Heart left ventricle (tissue), 13 donors: ENCODE results near the gene SIDT2.

ENCODE experiments used
- POLR2A ChIP-seq, 2 donors: fragments of 450-650 bp; IDR thresholded peaks; one replicate each; pipeline ENCODE4 v1.6.1; 2017; ENCODE audit warnings: antibody characterized with exemption in 2 of 2, mild to moderate bottlenecking in 2 of 2, moderate library complexity in 2 of 2
- TF ChIP-seq, protein P1 (sequence below), 12 donors: fragments of 200-600 bp; sonication (generic) in 4 of 12; IDR thresholded peaks; one replicate each; pipeline versions ENCODE4 v1.5.0 to v1.8.0; 2018 to 2022; ENCODE audit warnings: antibody characterized with exemption in 12 of 12, mild to moderate bottlenecking in 5 of 12
- donor health status: ischemic (EF 13 %, LVEDD 7.1; RV severe dilation, severe dysfunction).
- donor health status: DM: no; HTN: yes; CAD: no.
- donor health status: DM: no; HTN: no; CAD: no.
- donor health status: ischemic (EF 25% LVEDD 6.9; RV normal size, moderate dysfunction).
- donor health status: ischemic (EF 25% LVEDD 5.7; RV mildly dilated, moderate dysfunction).
- donor health status: ischemic (EF 35%, LVEDD 5.7; RV mildly dilated, moderate dysfunction).
- donor health status: nonischemic (EF 11% LVEDD 7.7; RV severe dilation, severe dysfunction).
- donor health status: DM: yes; HTN: yes; CAD: no.
- donor health status: PGD.
- donor health status: ischemic (EF 29% LVEDD 5.4; RV normal size, mild dysfunction).
- donor health status: nonischemic (EF 23%, LVEDD 6.1; RV moderate dilation, normal function).

GRCh38 chr11:117239295-117239694 is 60.8 kb downstream of the SIDT2 start:
- TF ChIP-seq POLR2A (IDR thresholded peaks at IDR 0.05): no peak
- TF ChIP-seq, protein P1, sequence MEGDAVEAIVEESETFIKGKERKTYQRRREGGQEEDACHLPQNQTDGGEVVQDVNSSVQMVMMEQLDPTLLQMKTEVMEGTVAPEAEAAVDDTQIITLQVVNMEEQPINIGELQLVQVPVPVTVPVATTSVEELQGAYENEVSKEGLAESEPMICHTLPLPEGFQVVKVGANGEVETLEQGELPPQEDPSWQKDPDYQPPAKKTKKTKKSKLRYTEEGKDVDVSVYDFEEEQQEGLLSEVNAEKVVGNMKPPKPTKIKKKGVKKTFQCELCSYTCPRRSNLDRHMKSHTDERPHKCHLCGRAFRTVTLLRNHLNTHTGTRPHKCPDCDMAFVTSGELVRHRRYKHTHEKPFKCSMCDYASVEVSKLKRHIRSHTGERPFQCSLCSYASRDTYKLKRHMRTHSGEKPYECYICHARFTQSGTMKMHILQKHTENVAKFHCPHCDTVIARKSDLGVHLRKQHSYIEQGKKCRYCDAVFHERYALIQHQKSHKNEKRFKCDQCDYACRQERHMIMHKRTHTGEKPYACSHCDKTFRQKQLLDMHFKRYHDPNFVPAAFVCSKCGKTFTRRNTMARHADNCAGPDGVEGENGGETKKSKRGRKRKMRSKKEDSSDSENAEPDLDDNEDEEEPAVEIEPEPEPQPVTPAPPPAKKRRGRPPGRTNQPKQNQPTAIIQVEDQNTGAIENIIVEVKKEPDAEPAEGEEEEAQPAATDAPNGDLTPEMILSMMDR (IDR thresholded peaks at IDR 0.05): no peak
